WI38 (cell line): ENCODE measurements around the gene NSG2.

Experiments used
- H3K4me3 ChIP-seq: 2 replicates; pipeline ENCODE4 v1.5.1; 2011; ENCODE audit warnings: low read depth, mild to moderate bottlenecking, control low read depth, low read length
- CTCF ChIP-seq: IDR thresholded peaks from 2 replicates; pipeline ENCODE4 v1.5.1; 2012; ENCODE audit warnings: low read depth, mild to moderate bottlenecking, control low read depth, low read length

Gene NSG2

GRCh38 chr5:174115226-174115625, 69.7 kb downstream of the NSG2 start:
- H3K4me3 ChIP-seq: no peak overlapping the region
- no peak for TF ChIP-seq CTCF

- no peak for TF ChIP-seq CTCF
- H3K4me3 ChIP-seq: no peak overlapping the region
These were observed 73.4 kb downstream of the NSG2 start for GRCh38 chr5:174118823-174119467.

- H3K4me3 ChIP-seq: no peak overlapping the region
- TF ChIP-seq CTCF: no peak
These were observed 74.0 kb downstream of the NSG2 start for GRCh38 chr5:174119468-174119881.

GRCh38 chr5:174120401-174121005, 75.0 kb downstream of the NSG2 start:
- TF ChIP-seq CTCF: no peak
- no peak overlapping the region for H3K4me3 ChIP-seq

GRCh38 chr5:174134545-174134944, 89.0 kb downstream of the NSG2 start:
- no peak overlapping the region for H3K4me3 ChIP-seq
- no peak for TF ChIP-seq CTCF

- no peak overlapping the region for H3K4me3 ChIP-seq
- no peak for TF ChIP-seq CTCF
These were observed 94.1 kb downstream of the NSG2 start for GRCh38 chr5:174139623-174140022.

- no peak for TF ChIP-seq CTCF
- H3K4me3 ChIP-seq: no peak overlapping the region
These were observed 95.0 kb downstream of the NSG2 start for GRCh38 chr5:174140452-174141020.
